T-helper 2 cell treated with Interferon-gamma antibody and Interleukin-4, amounts not matched to agents 5 μg/mL and 100 μg/mL, for 36 hours (primary cell): Measurements from ENCODE around the gene SLC9A8.
A peak's percentile ranks its signal among the peaks of the same experiment; 100 is the strongest.
"Not testable (repeated sequence)": the region's sequence is repeated elsewhere in the genome, so short reads cannot be mapped to it uniquely, and the experiment has no call there.

Source experiments
- DNase-seq: peaks from one replicate; pipeline ENCODE4 v3.0.0; 2021; ENCODE audit warnings: low spot score
- H3K27ac Mint-ChIP-seq: one replicate; pipeline ENCODE4 v1.8.0; 2021; ENCODE audit warnings: mild to moderate bottlenecking, mixed read lengths
- H3K27me3 Mint-ChIP-seq: one replicate; pipeline ENCODE4 v1.8.0; 2021; ENCODE audit warnings: low read depth, mixed read lengths
- H3K36me3 Mint-ChIP-seq: one replicate; pipeline ENCODE4 v1.8.0; 2021; ENCODE audit warnings: low read depth, mixed read lengths
- H3K4me1 Mint-ChIP-seq: one replicate; pipeline ENCODE4 v1.8.0; 2021; ENCODE audit warnings: low read depth, mixed read lengths
- H3K4me3 Mint-ChIP-seq: one replicate; pipeline ENCODE4 v1.8.0; 2022; ENCODE audit warnings: mild to moderate bottlenecking, moderate library complexity, mixed read lengths
- H3K9me3 Mint-ChIP-seq: one replicate; pipeline ENCODE4 v1.8.0; 2021; ENCODE audit warnings: mixed read lengths

The SLC9A8 gene

DNA sequence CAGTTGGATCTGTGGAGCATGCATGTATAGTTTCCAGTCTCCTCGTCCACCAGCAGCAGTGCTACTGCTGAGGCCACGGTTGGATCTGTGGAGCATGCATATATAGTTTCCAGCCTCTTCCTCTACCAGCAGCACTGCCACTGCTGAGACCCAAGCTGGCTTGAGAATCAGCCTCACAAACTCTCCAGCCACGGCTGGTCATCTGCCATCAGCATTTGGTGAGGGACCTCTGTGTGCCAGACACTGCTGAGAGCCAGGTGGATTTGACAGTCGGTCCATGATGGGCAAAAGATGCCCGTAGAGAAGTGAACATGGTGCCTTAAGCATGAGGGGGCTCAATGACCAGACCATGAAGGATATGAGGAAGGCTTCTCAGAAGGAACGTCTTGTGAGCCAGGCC, 46.4 kb downstream of the SLC9A8 start:
- H3K4me1 Mint-ChIP-seq, result peaks cover 7% of the 10 kb centered on the region
- no peak for DNase-seq
- H3K36me3 Mint-ChIP-seq, result peaks cover 35% of the 10 kb centered on the region
- no peaks in the 10 kb centered on the region for H3K9me3 Mint-ChIP-seq
- no peaks in the 10 kb centered on the region for H3K27me3 Mint-ChIP-seq
- no peak overlapping the region for H3K4me3 Mint-ChIP-seq
- no peak overlapping the region for H3K27ac Mint-ChIP-seq

GRCh38 chr20:49859807-49860206, 47.2 kb downstream of the SLC9A8 start:
- H3K4me1 Mint-ChIP-seq, result peaks cover 7% of the 10 kb centered on the region
- DNase-seq, result no peak
- peaks cover 41% of the 10 kb centered on the region for H3K36me3 Mint-ChIP-seq
- no peak overlapping the region for H3K4me3 Mint-ChIP-seq
- no peak overlapping the region for H3K27ac Mint-ChIP-seq
- H3K27me3 Mint-ChIP-seq, result no peaks in the 10 kb centered on the region
- no peaks in the 10 kb centered on the region for H3K9me3 Mint-ChIP-seq

- H3K27me3 Mint-ChIP-seq, H3K4me1 Mint-ChIP-seq, H3K4me3 Mint-ChIP-seq, DNase-seq, H3K9me3 Mint-ChIP-seq: not testable (repeated sequence)
- H3K27ac Mint-ChIP-seq, result peak overlapping the region; percentile 6
- H3K36me3 Mint-ChIP-seq, result peaks cover 41% of the 10 kb centered on the region
Observed at GRCh38 chr20:49861232-49861631, 48.6 kb downstream of the SLC9A8 start.

DNA sequence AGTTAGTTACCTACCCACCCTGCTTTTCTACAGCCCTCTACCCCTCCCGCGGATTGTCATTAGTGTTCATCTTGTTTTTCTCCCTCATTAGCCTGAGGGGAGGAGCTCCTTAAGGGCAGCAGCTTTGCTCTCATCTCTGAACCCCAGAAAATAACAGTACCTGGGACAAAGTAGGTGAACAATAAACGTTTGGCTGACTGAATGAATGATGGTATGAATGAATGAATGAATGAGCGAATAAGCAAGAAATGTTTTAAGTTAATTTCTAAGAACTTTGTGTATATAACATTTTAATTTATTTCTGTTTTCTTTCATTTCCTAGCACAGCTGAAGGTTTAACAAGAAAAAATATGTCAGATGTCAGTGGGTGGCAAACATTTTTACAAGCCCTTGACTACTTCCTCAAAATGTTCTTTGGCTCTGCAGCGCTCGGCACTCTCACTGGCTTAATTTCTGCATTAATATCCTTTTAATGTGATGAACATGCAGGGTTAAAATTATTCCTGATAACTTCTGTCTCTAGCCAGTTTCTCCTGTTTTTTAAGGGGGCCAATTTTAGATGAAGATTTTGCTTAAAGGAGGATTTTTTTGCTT, 50.1 kb downstream of the SLC9A8 start:
- Mint-ChIP-seq H3K27me3 (no peaks in the 10 kb centered on the region), H3K36me3 (peaks cover 38% of the 10 kb centered on the region), H3K4me1 (peaks cover 7% of the 10 kb centered on the region), H3K4me3 (no peak overlapping the region), H3K9me3 (no peaks in the 10 kb centered on the region), H3K27ac (no peak overlapping the region)
- DNase-seq, result no peak

DNA sequence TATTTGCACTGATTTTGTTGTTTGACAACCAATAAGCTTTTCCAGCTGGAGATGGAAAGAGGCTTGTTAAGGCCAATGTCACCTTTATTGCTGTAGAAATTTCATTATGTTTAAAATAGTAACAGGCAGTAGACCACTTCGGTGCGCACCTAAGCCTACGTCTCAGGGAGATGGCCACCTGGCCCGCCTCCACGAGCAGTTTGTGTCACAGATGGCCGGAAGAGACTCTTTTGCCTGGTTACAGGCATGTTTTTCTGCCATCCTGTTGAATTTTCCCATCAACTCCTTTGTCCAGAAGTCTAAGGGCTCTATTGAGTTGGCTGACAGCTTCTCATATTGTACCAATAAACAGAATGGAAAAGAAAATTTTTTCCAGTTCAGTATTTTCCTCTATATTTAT, 51.0 kb downstream of the SLC9A8 start:
- H3K27ac Mint-ChIP-seq, result no peak overlapping the region
- H3K4me1 Mint-ChIP-seq, result peaks cover 10% of the 10 kb centered on the region
- no peak for DNase-seq
- H3K4me3 Mint-ChIP-seq, result no peak overlapping the region
- peaks cover 39% of the 10 kb centered on the region for H3K36me3 Mint-ChIP-seq
- H3K9me3 Mint-ChIP-seq, result no peaks in the 10 kb centered on the region
- H3K27me3 Mint-ChIP-seq, result no peaks in the 10 kb centered on the region

GRCh38 chr20:49865559-49865958, 52.9 kb downstream of the SLC9A8 start:
- H3K36me3 Mint-ChIP-seq, result peaks cover 40% of the 10 kb centered on the region
- no peaks in the 10 kb centered on the region for H3K9me3 Mint-ChIP-seq
- H3K4me3 Mint-ChIP-seq, result no peak overlapping the region
- no peaks in the 10 kb centered on the region for H3K27me3 Mint-ChIP-seq
- DNase-seq, result no peak
- H3K27ac Mint-ChIP-seq, result no peak overlapping the region
- peaks cover 13% of the 10 kb centered on the region for H3K4me1 Mint-ChIP-seq

GRCh38 chr20:49866051-49866450, 53.4 kb downstream of the SLC9A8 start:
- Mint-ChIP-seq H3K36me3 (peaks cover 37% of the 10 kb centered on the region), H3K27ac (peak overlapping the region; percentile 0), H3K4me3 (no peak overlapping the region), H3K27me3 (no peaks in the 10 kb centered on the region), H3K4me1 (peaks cover 9% of the 10 kb centered on the region), H3K9me3 (no peaks in the 10 kb centered on the region)
- no peak for DNase-seq

DNA sequence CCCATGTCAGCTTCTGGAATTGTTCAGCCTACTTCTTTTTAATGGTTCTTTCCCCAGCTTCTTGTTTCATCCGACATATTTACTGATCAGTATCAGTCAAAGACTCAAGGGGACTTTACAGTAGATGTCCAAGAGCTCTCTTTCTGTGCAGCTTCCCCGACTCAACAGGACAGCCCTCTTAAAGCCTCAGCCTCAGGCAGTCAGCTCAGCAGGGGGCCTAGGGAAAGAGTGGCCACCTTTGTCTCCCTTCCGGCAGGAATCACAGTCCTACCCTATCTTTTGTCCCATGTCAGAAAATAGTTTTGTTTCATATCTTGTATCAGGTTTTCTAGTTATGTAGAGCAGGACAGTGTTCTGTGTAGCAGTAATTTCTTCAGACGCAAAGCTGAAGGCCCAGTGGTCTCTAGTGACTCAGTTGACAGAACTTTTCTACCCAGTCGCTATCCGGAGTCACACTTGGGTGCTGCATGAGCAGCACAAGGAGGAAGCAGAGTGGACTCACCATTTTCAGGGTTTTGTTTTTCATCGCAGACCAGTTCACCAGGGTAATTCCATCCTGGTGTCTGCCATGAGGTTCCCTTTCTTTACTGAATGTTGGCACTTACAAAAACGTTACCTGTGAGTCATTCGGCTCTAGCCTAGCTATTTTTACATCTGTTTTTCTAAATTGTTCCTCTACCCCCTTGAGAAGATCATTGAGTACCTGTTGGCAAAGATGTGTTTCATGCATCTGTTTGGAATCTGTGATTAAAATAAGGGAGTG, 55.0 kb downstream of the SLC9A8 start:
- DNase-seq, result no peak
- Mint-ChIP-seq H3K4me3 (no peak overlapping the region), H3K27me3 (no peaks in the 10 kb centered on the region), H3K4me1 (peaks cover 5% of the 10 kb centered on the region), H3K9me3 (no peaks in the 10 kb centered on the region), H3K36me3 (peaks cover 31% of the 10 kb centered on the region), H3K27ac (no peak overlapping the region)

GRCh38 chr20:49868538-49868937, 55.9 kb downstream of the SLC9A8 start:
- H3K4me3 Mint-ChIP-seq, result no peak overlapping the region
- peaks cover 5% of the 10 kb centered on the region for H3K4me1 Mint-ChIP-seq
- no peaks in the 10 kb centered on the region for H3K9me3 Mint-ChIP-seq
- DNase-seq, result no peak
- H3K36me3 Mint-ChIP-seq, result peaks cover 33% of the 10 kb centered on the region
- no peak overlapping the region for H3K27ac Mint-ChIP-seq
- no peaks in the 10 kb centered on the region for H3K27me3 Mint-ChIP-seq

DNA sequence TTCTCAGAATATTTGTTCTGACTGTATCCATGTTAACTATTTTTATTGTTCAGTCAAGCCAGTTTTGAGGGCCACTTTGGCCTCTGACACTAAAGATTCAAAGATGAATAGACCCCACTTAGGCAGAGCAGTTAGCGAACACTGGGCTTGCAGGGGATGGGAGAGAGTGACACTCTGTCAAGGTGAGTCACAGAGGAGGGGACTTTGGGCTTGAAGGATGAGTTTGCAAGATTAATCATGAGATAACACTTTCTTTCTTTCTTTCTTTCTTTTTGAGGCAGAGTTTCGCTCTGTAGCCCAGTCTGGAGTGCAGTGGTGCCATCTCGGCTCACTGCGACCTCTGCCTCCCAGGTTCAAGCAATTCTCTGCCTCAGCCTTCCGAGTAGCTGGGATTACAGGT, 56.3 kb downstream of the SLC9A8 start:
- H3K4me3 Mint-ChIP-seq, result no peak overlapping the region
- no peaks in the 10 kb centered on the region for H3K27me3 Mint-ChIP-seq
- H3K36me3 Mint-ChIP-seq, result peaks cover 33% of the 10 kb centered on the region
- H3K4me1 Mint-ChIP-seq, result peaks cover 5% of the 10 kb centered on the region
- no peaks in the 10 kb centered on the region for H3K9me3 Mint-ChIP-seq
- no peak for DNase-seq
- H3K27ac Mint-ChIP-seq, result no peak overlapping the region

- Mint-ChIP-seq H3K27ac (no peak overlapping the region), H3K9me3 (no peaks in the 10 kb centered on the region), H3K4me1 (peaks cover 5% of the 10 kb centered on the region), H3K27me3 (no peaks in the 10 kb centered on the region), H3K4me3 (no peak overlapping the region), H3K36me3 (peaks cover 29% of the 10 kb centered on the region)
- no peak for DNase-seq
Observed at GRCh38 chr20:49870261-49870660, 57.6 kb downstream of the SLC9A8 start.

- Mint-ChIP-seq H3K27ac (no peak overlapping the region), H3K4me3 (no peak overlapping the region)
Observed at GRCh38 chr20:49871391-49871948, 58.8 kb downstream of the SLC9A8 start.

GRCh38 chr20:49872056-49872455, 59.4 kb downstream of the SLC9A8 start:
- no peak overlapping the region for H3K27ac Mint-ChIP-seq
- peaks cover 22% of the 10 kb centered on the region for H3K36me3 Mint-ChIP-seq
- DNase-seq, result no peak

More at GRCh38 chr20:49871391-49871948, 58.8 kb downstream of the SLC9A8 start:
- DNase-seq, result no peak
- peaks cover 25% of the 10 kb centered on the region for H3K36me3 Mint-ChIP-seq
- H3K4me1 Mint-ChIP-seq, result peaks cover 5% of the 10 kb centered on the region
- no peaks in the 10 kb centered on the region for H3K9me3 Mint-ChIP-seq
- no peaks in the 10 kb centered on the region for H3K27me3 Mint-ChIP-seq

DNA sequence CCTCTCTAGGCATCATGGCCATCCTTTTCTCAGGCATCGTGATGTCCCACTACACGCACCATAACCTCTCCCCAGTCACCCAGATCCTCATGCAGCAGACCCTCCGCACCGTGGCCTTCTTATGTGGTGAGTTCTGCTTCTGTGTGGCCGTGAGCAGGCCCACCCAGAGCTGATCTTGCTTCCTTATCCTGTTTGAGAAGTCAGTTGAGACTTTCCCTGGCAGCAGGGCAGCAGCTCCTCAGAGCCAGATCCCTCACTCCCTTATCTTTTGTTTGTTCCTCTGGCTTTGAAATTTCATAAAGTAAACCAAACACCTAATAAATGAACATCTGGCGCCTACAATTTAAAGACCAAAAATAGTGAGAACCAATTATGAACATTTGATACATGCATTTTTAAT, 62.1 kb downstream of the SLC9A8 start:
- Mint-ChIP-seq H3K9me3 (no peaks in the 10 kb centered on the region), H3K27me3 (no peaks in the 10 kb centered on the region), H3K4me1 (no peaks in the 10 kb centered on the region), H3K27ac (no peak overlapping the region), H3K4me3 (no peak overlapping the region), H3K36me3 (peaks cover 19% of the 10 kb centered on the region)
- DNase-seq, result no peak

More at GRCh38 chr20:49872056-49872455, 59.4 kb downstream of the SLC9A8 start:
- Mint-ChIP-seq H3K9me3 (no peaks in the 10 kb centered on the region), H3K4me3 (no peak overlapping the region), H3K4me1 (peaks cover 5% of the 10 kb centered on the region), H3K27me3 (no peaks in the 10 kb centered on the region)
